ENCODE measurements around the gene STAT6. TPM values are rescaled to one million over a fixed set of nuclear protein-coding genes. Genes with fewer than 3 reads are reported as not detected.

Gene STAT6
- total and polyA plus RNA-seq, 2 of the 8 experiments (the other 6 are each of a cell fraction or from before 2014, with no cell fraction given), result 32.9 to 38.7 TPM

DNA sequence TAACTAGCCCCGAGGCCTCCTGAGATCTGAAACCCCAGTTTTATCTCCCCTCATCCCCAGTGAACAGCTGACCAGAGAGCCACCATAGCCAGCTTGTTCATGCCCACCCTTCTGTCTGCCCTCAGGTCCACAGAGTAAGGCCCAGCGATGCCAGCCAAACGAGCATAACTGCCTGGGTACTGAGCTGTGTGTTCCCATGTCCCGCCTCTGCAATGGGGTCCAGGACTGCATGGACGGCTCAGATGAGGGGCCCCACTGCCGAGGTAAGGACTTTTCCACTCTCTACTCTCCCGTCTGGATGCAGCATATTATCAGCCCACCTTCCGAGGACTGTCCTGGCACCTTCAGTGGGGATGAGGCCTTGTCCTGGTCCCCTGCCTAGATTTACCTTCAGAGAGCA is 30.1 kb upstream of the STAT6 start (continued):
- TF ChIP-seq, protein P1, sequence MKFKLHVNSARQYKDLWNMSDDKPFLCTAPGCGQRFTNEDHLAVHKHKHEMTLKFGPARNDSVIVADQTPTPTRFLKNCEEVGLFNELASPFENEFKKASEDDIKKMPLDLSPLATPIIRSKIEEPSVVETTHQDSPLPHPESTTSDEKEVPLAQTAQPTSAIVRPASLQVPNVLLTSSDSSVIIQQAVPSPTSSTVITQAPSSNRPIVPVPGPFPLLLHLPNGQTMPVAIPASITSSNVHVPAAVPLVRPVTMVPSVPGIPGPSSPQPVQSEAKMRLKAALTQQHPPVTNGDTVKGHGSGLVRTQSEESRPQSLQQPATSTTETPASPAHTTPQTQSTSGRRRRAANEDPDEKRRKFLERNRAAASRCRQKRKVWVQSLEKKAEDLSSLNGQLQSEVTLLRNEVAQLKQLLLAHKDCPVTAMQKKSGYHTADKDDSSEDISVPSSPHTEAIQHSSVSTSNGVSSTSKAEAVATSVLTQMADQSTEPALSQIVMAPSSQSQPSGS (IDR thresholded peaks at IDR 0.05; ENCODE audit: low read length), result no peak
- no peak for TF ChIP-seq SAP30 (IDR thresholded peaks at IDR 0.05; ENCODE audit: insufficient read depth, insufficient replicate concordance, low read length)
- no peak for TF ChIP-seq EP300 (IDR thresholded peaks at IDR 0.05; ENCODE audit: borderline replicate concordance in 1 of 2, low read depth in 2 of 2, low read length in 2 of 2)

All from H1 (cell line).